ENCODE data around the gene DDHD1. TPM values are rescaled to one million over a fixed set of nuclear protein-coding genes. Genes with fewer than 3 reads are reported as not detected.

The DDHD1 gene
- total RNA-seq, 1 donor from 2014 or later = 7.0 TPM

- Histone ChIP-seq H3K27me3 (ENCODE audit: control insufficient read depth, insufficient read depth, low read length) (no peaks in the 10 kb centered on the region), H3K36me3 (ENCODE audit: control insufficient read depth, insufficient read depth, low read length) (no peaks in the 10 kb centered on the region), H3K4me3 (ENCODE audit: low read depth, low read length) (no peak overlapping the region)
- TF ChIP-seq, protein P1, sequence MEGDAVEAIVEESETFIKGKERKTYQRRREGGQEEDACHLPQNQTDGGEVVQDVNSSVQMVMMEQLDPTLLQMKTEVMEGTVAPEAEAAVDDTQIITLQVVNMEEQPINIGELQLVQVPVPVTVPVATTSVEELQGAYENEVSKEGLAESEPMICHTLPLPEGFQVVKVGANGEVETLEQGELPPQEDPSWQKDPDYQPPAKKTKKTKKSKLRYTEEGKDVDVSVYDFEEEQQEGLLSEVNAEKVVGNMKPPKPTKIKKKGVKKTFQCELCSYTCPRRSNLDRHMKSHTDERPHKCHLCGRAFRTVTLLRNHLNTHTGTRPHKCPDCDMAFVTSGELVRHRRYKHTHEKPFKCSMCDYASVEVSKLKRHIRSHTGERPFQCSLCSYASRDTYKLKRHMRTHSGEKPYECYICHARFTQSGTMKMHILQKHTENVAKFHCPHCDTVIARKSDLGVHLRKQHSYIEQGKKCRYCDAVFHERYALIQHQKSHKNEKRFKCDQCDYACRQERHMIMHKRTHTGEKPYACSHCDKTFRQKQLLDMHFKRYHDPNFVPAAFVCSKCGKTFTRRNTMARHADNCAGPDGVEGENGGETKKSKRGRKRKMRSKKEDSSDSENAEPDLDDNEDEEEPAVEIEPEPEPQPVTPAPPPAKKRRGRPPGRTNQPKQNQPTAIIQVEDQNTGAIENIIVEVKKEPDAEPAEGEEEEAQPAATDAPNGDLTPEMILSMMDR (IDR thresholded peaks at IDR 0.05; ENCODE audit: insufficient read depth, low read length, poor library complexity, severe bottlenecking) = no peak
- DNase-seq (ENCODE audit: low read depth) = no peak
Measured at GRCh38 chr14:53020193-53020932, 132.8 kb downstream of the DDHD1 start.

DNA sequence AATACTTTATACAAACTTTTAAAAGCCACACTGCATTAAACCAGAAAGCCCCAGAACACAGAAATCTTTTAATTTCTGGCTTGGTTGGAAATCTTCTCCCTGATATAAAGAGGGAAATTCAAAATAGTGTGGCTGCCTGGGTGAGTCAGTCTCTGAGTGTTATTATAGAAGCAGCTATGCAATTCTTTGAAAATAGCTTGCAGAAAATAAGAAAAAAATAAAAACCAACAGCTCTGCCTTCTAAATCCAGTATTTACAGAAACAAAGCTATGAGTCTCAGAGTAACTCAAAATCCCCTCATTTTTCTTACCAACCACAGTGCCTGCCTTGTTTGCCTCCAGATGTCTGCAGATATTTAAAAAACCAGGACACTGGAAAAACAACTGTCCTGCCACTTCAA is 133.7 kb downstream of the DDHD1 start:
- Histone ChIP-seq H3K4me3 (ENCODE audit: low read depth, low read length) (no peak overlapping the region), H3K27me3 (ENCODE audit: control insufficient read depth, insufficient read depth, low read length) (no peaks in the 10 kb centered on the region), H3K36me3 (ENCODE audit: control insufficient read depth, insufficient read depth, low read length) (no peaks in the 10 kb centered on the region)
- TF ChIP-seq, protein P1 (IDR thresholded peaks at IDR 0.05; ENCODE audit: insufficient read depth, low read length, poor library complexity, severe bottlenecking) = no peak
- no peak for DNase-seq (ENCODE audit: low read depth)

GRCh38 chr14:53017837-53018236 is 135.3 kb downstream of the DDHD1 start:
- H3K4me3 ChIP-seq (ENCODE audit: low read depth, low read length) = no peak overlapping the region
- H3K36me3 ChIP-seq (ENCODE audit: control insufficient read depth, insufficient read depth, low read length) = no peaks in the 10 kb centered on the region
- TF ChIP-seq, protein P1 (IDR thresholded peaks at IDR 0.05; ENCODE audit: insufficient read depth, low read length, poor library complexity, severe bottlenecking) = no peak
- DNase-seq (ENCODE audit: low read depth) = no peak
- no peaks in the 10 kb centered on the region for H3K27me3 ChIP-seq (ENCODE audit: control insufficient read depth, insufficient read depth, low read length)

DNA sequence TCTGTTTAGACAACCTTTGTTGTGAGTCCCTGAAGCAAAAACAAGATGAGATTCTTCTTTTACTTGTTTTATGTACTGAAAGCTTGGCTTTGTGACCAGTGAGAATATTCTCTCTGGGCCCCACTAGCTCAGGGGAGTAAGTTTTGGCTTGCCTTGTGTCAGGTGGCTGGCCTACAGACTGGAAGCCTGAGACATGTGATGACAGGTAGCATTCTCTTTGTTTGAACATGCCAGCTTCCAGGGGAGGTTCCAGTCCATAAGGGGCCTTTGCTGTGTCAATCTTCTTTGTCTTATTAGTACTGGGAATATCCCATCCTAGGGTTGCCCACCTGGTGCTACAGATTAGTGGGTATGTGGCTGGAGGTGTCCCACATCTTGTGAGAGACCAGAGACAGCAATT is 136.2 kb downstream of the DDHD1 start:
- no peaks in the 10 kb centered on the region for H3K27me3 ChIP-seq (ENCODE audit: control insufficient read depth, insufficient read depth, low read length)
- H3K36me3 ChIP-seq (ENCODE audit: control insufficient read depth, insufficient read depth, low read length) = no peaks in the 10 kb centered on the region
- DNase-seq (ENCODE audit: low read depth) = no peak
- TF ChIP-seq, protein P1 (IDR thresholded peaks at IDR 0.05; ENCODE audit: insufficient read depth, low read length, poor library complexity, severe bottlenecking) = no peak
- no peak overlapping the region for H3K4me3 ChIP-seq (ENCODE audit: low read depth, low read length)

GRCh38 chr14:53016491-53016890 is 136.6 kb downstream of the DDHD1 start:
- no peaks in the 10 kb centered on the region for H3K27me3 ChIP-seq (ENCODE audit: control insufficient read depth, insufficient read depth, low read length)
- TF ChIP-seq, protein P1 (IDR thresholded peaks at IDR 0.05; ENCODE audit: insufficient read depth, low read length, poor library complexity, severe bottlenecking) = no peak
- no peak overlapping the region for H3K4me3 ChIP-seq (ENCODE audit: low read depth, low read length)
- DNase-seq (ENCODE audit: low read depth) = no peak
- H3K36me3 ChIP-seq (ENCODE audit: control insufficient read depth, insufficient read depth, low read length) = no peaks in the 10 kb centered on the region

DNA sequence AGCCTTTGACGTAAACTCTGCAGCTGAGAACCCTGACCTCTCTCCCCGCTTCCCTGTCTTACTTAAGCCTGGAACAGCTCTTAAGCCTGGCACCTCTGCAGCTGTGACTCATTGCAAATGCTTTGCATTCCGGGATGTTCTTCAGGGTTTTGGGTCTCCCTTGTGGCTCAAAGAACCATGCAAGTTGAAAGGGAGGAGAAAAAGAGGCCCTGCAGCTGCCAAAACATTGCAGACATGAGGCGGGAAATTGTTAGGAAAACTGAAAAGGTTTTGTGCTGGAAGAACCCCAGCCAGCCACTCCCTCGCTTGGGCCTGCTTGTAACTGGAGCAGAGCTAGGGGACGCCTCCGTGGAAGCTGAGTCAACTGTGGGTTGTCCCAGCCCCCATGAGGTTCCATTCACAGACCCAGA is 142.1 kb downstream of the DDHD1 start:
- peak; percentile 75 for DNase-seq (ENCODE audit: low read depth)
- TF ChIP-seq, protein P1 (IDR thresholded peaks at IDR 0.05; ENCODE audit: insufficient read depth, low read length, poor library complexity, severe bottlenecking) = no peak
- Histone ChIP-seq H3K27me3 (ENCODE audit: control insufficient read depth, insufficient read depth, low read length) (no peaks in the 10 kb centered on the region), H3K36me3 (ENCODE audit: control insufficient read depth, insufficient read depth, low read length) (no peaks in the 10 kb centered on the region), H3K4me3 (ENCODE audit: low read depth, low read length) (no peak overlapping the region)

All from kidney epithelial cell (primary cell).